HCT116 (cell line): ENCODE data around the gene FBP1. TPM values are rescaled to one million over a fixed set of nuclear protein-coding genes. Genes with fewer than 3 reads are reported as not detected.

Source experiments
- ATAC-seq: fragments of 200-7000 bp; cut with Tn5 transposase; 2 replicates; pipeline ENCODE4 v1.9.1; 2020; ENCODE audit warnings: mild to moderate bottlenecking, moderate library complexity
- BruUV-seq: library from RNA; stranded (reverse); fragments of 400-500 nt; replicated peaks from 2 replicates; lab custom pipeline; 2021; lab: Mats Ljungman, UMichigan
- CTCF ChIA-PET: fragments of 300-600 bp; sonication (Branson Sonifier 250); formaldehyde crosslinking; loops from one replicate; lab custom pipeline; 2021; ENCODE audit warnings: antibody characterized with exemption; lab: Charles Lee
- POLR2A ChIA-PET: fragments of 300-600, 350-600 bp; sonication (Branson Sonifier 250); formaldehyde crosslinking; loops from one replicate; lab custom pipeline; 2021; ENCODE audit warnings: antibody characterized with exemption; lab: Charles Lee
- RAD21 ChIA-PET, 2 experiments: fragments of 300-600 bp; sonication (Branson Sonifier 250); formaldehyde crosslinking; loops; one replicate each; lab custom pipeline; 2023; ENCODE audit warnings: low total read pairs in 2 of 2; ENCODE audit not compliant: uncharacterized antibody in 2 of 2, unreplicated experiment in 2 of 2, low non-redundant PET in 1 of 2; lab: Charles Lee
- DNase-seq: peaks from one replicate; pipeline ENCODE4 v3.0.0-alpha.2; 2010; ENCODE audit warnings: low read depth, low spot score
- H2AFZ ChIP-seq: fragments of 200-600 bp; shearing (Covaris generic), sonication (generic); 2 replicates; pipeline ENCODE4 v1.6.1; 2017; ENCODE audit warnings: low read depth, mixed run types, mixed read lengths, antibody characterized with exemption, low read length; ENCODE audit not compliant: poor library complexity, severe bottlenecking
- H3K27ac ChIP-seq: 2 replicates; pipeline ENCODE4 v1.5.1; 2012; ENCODE audit warnings: low read depth, low read length
- H3K27me3 ChIP-seq: fragments of 200-600 bp; sonication (generic); 2 replicates; pipeline ENCODE4 v1.6.1; 2016; ENCODE audit warnings: mixed run types, low read length, mixed read lengths; ENCODE audit not compliant: insufficient read depth
- H3K36me3 ChIP-seq, 2 experiments: fragments of 200-500 bp in 1 of 2; fragments of 200-600 bp in 1 of 2; sonication (Bioruptor generic) in 1 of 2; sonication (generic) in 1 of 2; 2 replicates each; pipeline versions ENCODE4 v1.5.1 to v1.6.1; 2014 to 2016; ENCODE audit warnings: low read length in 2 of 2, inconsistent platforms in 1 of 2, mixed read lengths in 1 of 2, mixed run types in 1 of 2; ENCODE audit not compliant: insufficient read depth in 2 of 2, control insufficient read depth in 1 of 2
- H3K4me1 ChIP-seq, 2 experiments: fragments of 200-600 bp in 1 of 2; sonication (generic) in 1 of 2; 2 replicates each; pipeline versions ENCODE4 v1.5.1 to v1.6.1; 2012 to 2017; ENCODE audit warnings: low read length in 2 of 2, inconsistent platforms in 1 of 2, mild to moderate bottlenecking in 1 of 2, mixed read lengths in 1 of 2, mixed run types in 1 of 2, moderate library complexity in 1 of 2; ENCODE audit not compliant: insufficient read depth in 2 of 2, control insufficient read depth in 1 of 2
- H3K4me2 ChIP-seq: fragments of 200-600 bp; sonication (generic); 2 replicates; pipeline ENCODE4 v1.6.1; 2017; ENCODE audit warnings: mixed run types, low read length, mixed read lengths
- H3K4me3 ChIP-seq, 2 experiments: fragments of 200-600 bp in 1 of 2; sonication (generic) in 1 of 2; replicated peaks in 1 of 2; 2 replicates each; pipeline ENCODE4 v1.5.1; 2011 to 2016; ENCODE audit warnings: low read length in 2 of 2, control low read depth in 1 of 2, low read depth in 1 of 2, mild to moderate bottlenecking in 1 of 2, mixed read lengths in 1 of 2, mixed run types in 1 of 2
- H3K79me2 ChIP-seq: fragments of 200-600 bp; sonication (generic); 2 replicates; pipeline ENCODE4 v1.6.1; 2017; ENCODE audit warnings: mild to moderate bottlenecking, mixed run types, low read length, moderate library complexity, mixed read lengths; ENCODE audit not compliant: insufficient read depth
- H3K9ac ChIP-seq: fragments of 200-600 bp; sonication (generic); 2 replicates; pipeline ENCODE4 v1.6.1; 2016; ENCODE audit warnings: low read length, mixed read lengths
- H3K9me2 ChIP-seq: fragments of 200-600 bp; sonication (generic), shearing (Covaris generic); 2 replicates; pipeline ENCODE4 v1.6.1; 2017; ENCODE audit warnings: mixed run types, mild to moderate bottlenecking, moderate library complexity; ENCODE audit not compliant: insufficient read depth
- H3K9me3 ChIP-seq, 2 experiments: fragments of 200-500 bp in 1 of 2; fragments of 200-600 bp in 1 of 2; sonication (Bioruptor generic) in 1 of 2; sonication (generic) in 1 of 2; 2 replicates each; pipeline ENCODE4 v1.6.1; 2014 to 2017; ENCODE audit warnings: low read length in 2 of 2, mixed read lengths in 2 of 2, inconsistent platforms in 1 of 2, low read depth in 1 of 2, mild to moderate bottlenecking in 1 of 2, mixed run types in 1 of 2, moderate library complexity in 1 of 2; ENCODE audit not compliant: control insufficient read depth in 1 of 2, insufficient read depth in 1 of 2
- H4K20me1 ChIP-seq: fragments of 200-600 bp; sonication (generic), shearing (Covaris generic); 2 replicates; pipeline ENCODE4 v1.6.1; 2017; ENCODE audit warnings: mixed run types, mild to moderate bottlenecking, moderate library complexity; ENCODE audit not compliant: insufficient read depth
- CBX3 ChIP-seq: IDR thresholded peaks from 2 replicates; pipeline ENCODE4 v1.6.1; 2012; ENCODE audit warnings: low read depth
- CTCF ChIP-seq, 3 experiments: fragments of 200-600 bp in 1 of 3; sonication (generic) in 1 of 3; IDR thresholded peaks in 2 of 3; conservative IDR thresholded peaks in 1 of 3; 2 replicates each; pipeline ENCODE4 v1.5.1; 2012 to 2017; ENCODE audit warnings: low read depth in 2 of 3, low read length in 2 of 3, antibody characterized with exemption in 1 of 3, borderline replicate concordance in 1 of 3, control low read depth in 1 of 3, mild to moderate bottlenecking in 1 of 3, mixed read lengths in 1 of 3, mixed run types in 1 of 3, moderate library complexity in 1 of 3; ENCODE audit not compliant: insufficient read depth in 1 of 3
- EGR1 ChIP-seq: IDR thresholded peaks from 2 replicates; pipeline ENCODE4 v1.6.1; 2012; ENCODE audit warnings: low read depth
- EZH2 ChIP-seq: fragments of 200-600 bp; sonication (generic); IDR thresholded peaks from 2 replicates; pipeline ENCODE4 v1.6.1; 2017; ENCODE audit warnings: antibody characterized with exemption, mixed run types
- EZH2phosphoT487 ChIP-seq: fragments of 200-600 bp; IDR thresholded peaks from 2 replicates; pipeline ENCODE4 v1.6.1; 2018; ENCODE audit warnings: antibody characterized with exemption, borderline replicate concordance
- JUND ChIP-seq: IDR thresholded peaks from 2 replicates; pipeline ENCODE4 v1.6.1; 2012
- POLR2A ChIP-seq: IDR thresholded peaks from 2 replicates; pipeline ENCODE4 v1.7.0; 2011; ENCODE audit warnings: borderline replicate concordance; ENCODE audit not compliant: insufficient read depth, insufficient read length; ENCODE audit errors: extremely low read depth
- RAD21 ChIP-seq: IDR thresholded peaks from 2 replicates; pipeline ENCODE4 v1.6.1; 2012; ENCODE audit warnings: low read depth, mild to moderate bottlenecking
- SIN3A ChIP-seq: IDR thresholded peaks from 2 replicates; pipeline ENCODE4 v1.6.1; 2012; ENCODE audit warnings: low read depth
- TCF7L2 ChIP-seq: IDR thresholded peaks from 2 replicates; pipeline ENCODE4 v1.7.0; 2011; ENCODE audit warnings: borderline replicate concordance, inconsistent platforms; ENCODE audit not compliant: insufficient read depth, insufficient read length; ENCODE audit errors: extremely low read depth
- YY1 ChIP-seq: IDR thresholded peaks from 2 replicates; pipeline ENCODE4 v1.6.1; 2011; ENCODE audit warnings: low read length, low read depth, moderate library complexity, mild to moderate bottlenecking; ENCODE audit not compliant: insufficient replicate concordance; ENCODE audit errors: extremely low read depth
- ZFX ChIP-seq: fragments of 450-650 bp; IDR thresholded peaks from 2 replicates; pipeline ENCODE4 v1.6.1; 2017
- intact Hi-C: fragments of 100-400 bp; cut with micrococcal nuclease; formaldehyde crosslinking; loops from 2 replicates; pipeline ENCODE4 v1.10.0; 2022
- total RNA-seq: library from RNA; stranded (reverse); gene quantifications from one replicate; pipeline ENCODE4 v1.2.1, GENCODE V29; 2021; ENCODE audit not compliant: unreplicated experiment
- TF ChIP-seq, protein P1 (sequence below): IDR thresholded peaks from 2 replicates; pipeline ENCODE4 v1.6.1; 2012

Gene FBP1
- total RNA-seq, 1 experiment from 2014 or later, result 0.42 TPM

DNA sequence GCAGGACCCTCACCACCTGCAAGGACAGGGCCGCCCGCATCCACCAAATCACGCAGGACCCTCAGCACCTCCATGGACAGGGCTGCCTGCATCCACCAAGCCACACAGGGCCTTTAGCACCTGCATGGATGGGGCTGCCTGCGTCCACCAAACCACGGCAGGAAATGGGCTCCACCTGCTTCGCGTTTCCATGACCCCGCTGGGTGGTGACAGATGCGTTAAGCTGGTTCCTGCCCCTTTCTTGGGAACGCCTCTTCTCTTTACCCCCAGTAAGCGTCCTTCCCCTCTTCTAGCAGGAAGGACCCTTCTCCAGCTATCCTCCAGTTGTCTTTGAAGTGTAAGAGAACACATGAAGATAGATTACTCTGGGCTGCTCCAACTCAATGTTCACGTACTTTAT lies 13.5 kb downstream of the FBP1 start:
- no peaks in the 10 kb centered on the region for H4K20me1 ChIP-seq
- intact Hi-C loops, result no loop called here
- no peaks in the 10 kb centered on the region for H3K9me3 ChIP-seq
- H3K4me1 ChIP-seq, result peaks cover 0 to 7% of the 10 kb centered on the region in 2 experiments; a peak in 1 of 4 replicates
- no peak overlapping the region for H2AFZ ChIP-seq
- no peak overlapping the region for H3K4me2 ChIP-seq
- ChIA-PET RAD21 (no interaction called here), CTCF (no interaction called here), POLR2A (no interaction called here)
- no peak overlapping the region for H3K4me3 ChIP-seq
- no peak for TF ChIP-seq EGR1
- TF ChIP-seq JUND, result no peak
- TF ChIP-seq RAD21, result no peak
- TF ChIP-seq YY1, result no peak
- TF ChIP-seq EZH2, result no peak
- TF ChIP-seq ZFX, result no peak
- TF ChIP-seq, protein P1, sequence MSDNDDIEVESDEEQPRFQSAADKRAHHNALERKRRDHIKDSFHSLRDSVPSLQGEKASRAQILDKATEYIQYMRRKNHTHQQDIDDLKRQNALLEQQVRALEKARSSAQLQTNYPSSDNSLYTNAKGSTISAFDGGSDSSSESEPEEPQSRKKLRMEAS, result no peak
- TF ChIP-seq EZH2phosphoT487, result no peak
- no peak for TF ChIP-seq CBX3
- TF ChIP-seq SIN3A, result no peak
- TF ChIP-seq CTCF (IDR thresholded peaks at IDR 0.05 in 2 of 3, conservative IDR thresholded peaks at IDR 0.05 in 1 of 3; ENCODE audit: borderline replicate concordance in 1 of 3, insufficient read depth in 1 of 3, low read depth in 2 of 3, low read length in 2 of 3), result no peak
- no peak for TF ChIP-seq POLR2A
- TF ChIP-seq TCF7L2, result no peak
- no TSS peak for BruUV-seq
- no peaks in the 10 kb centered on the region for H3K9me2 ChIP-seq
- DNase-seq, result no peak
- no peaks in the 10 kb centered on the region for H3K79me2 ChIP-seq
- no peak for ATAC-seq
- no peak overlapping the region for H3K27ac ChIP-seq
- H3K27me3 ChIP-seq, result no peaks in the 10 kb centered on the region
- no peaks in the 10 kb centered on the region for H3K36me3 ChIP-seq
- H3K9ac ChIP-seq, result no peak overlapping the region
